ENCODE results near the gene DUSP12. TPM values are rescaled to one million over a fixed set of nuclear protein-coding genes. Genes with fewer than 3 reads are reported as not detected.

Gene DUSP12
- total RNA-seq, 1 donor from 2014 or later: 27.8 TPM

GRCh38 chr1:161706482-161707347 is 42.9 kb upstream of the DUSP12 start, which contains the start of gene FCRLA:
TSS of gene FCRLA (plus strand) at chr1:161707229. CDS start at chr1:161707265, 36 bp downstream.
- Mint-ChIP-seq H3K27me3 (ENCODE audit: unreplicated experiment) (peaks cover 1% of the 10 kb centered on the region), H3K36me3 (ENCODE audit: low read depth, unreplicated experiment) (no peaks in the 10 kb centered on the region), H3K4me1 (ENCODE audit: unreplicated experiment) (no peaks in the 10 kb centered on the region), H3K27ac (ENCODE audit: unreplicated experiment) (no peak within 1 kb of the TSS), H3K9me3 (ENCODE audit: unreplicated experiment) (no peaks in the 10 kb centered on the region), H3K4me3 (ENCODE audit: unreplicated experiment) (no peak within 1 kb of the TSS)
- DNase-seq (ENCODE audit: low spot score): no peak
- no peak for TF ChIP-seq CTCF (IDR thresholded peaks at IDR 0.05; ENCODE audit: unreplicated experiment)

- TF ChIP-seq CTCF (IDR thresholded peaks at IDR 0.05; ENCODE audit: unreplicated experiment): no peak
- DNase-seq (ENCODE audit: low spot score): no peak
- Mint-ChIP-seq H3K9me3 (ENCODE audit: unreplicated experiment) (no peaks in the 10 kb centered on the region), H3K27ac (ENCODE audit: unreplicated experiment) (no peak overlapping the region), H3K27me3 (ENCODE audit: unreplicated experiment) (peaks cover 3% of the 10 kb centered on the region), H3K4me3 (ENCODE audit: unreplicated experiment) (no peak overlapping the region), H3K36me3 (ENCODE audit: low read depth, unreplicated experiment) (no peaks in the 10 kb centered on the region), H3K4me1 (ENCODE audit: unreplicated experiment) (no peaks in the 10 kb centered on the region)
These were observed 42.1 kb upstream of the DUSP12 start for GRCh38 chr1:161707503-161707902.

GRCh38 chr1:161709373-161709772 is 40.2 kb upstream of the DUSP12 start:
- no peak overlapping the region for H3K4me3 Mint-ChIP-seq (ENCODE audit: unreplicated experiment)
- H3K9me3 Mint-ChIP-seq (ENCODE audit: unreplicated experiment): no peaks in the 10 kb centered on the region
- no peak for TF ChIP-seq CTCF (IDR thresholded peaks at IDR 0.05; ENCODE audit: unreplicated experiment)
- H3K36me3 Mint-ChIP-seq (ENCODE audit: low read depth, unreplicated experiment): no peaks in the 10 kb centered on the region
- H3K4me1 Mint-ChIP-seq (ENCODE audit: unreplicated experiment): no peaks in the 10 kb centered on the region
- H3K27ac Mint-ChIP-seq (ENCODE audit: unreplicated experiment): no peak overlapping the region
- H3K27me3 Mint-ChIP-seq (ENCODE audit: unreplicated experiment): peaks cover 3% of the 10 kb centered on the region
- DNase-seq (ENCODE audit: low spot score): no peak

- no peak overlapping the region for H3K4me3 Mint-ChIP-seq (ENCODE audit: unreplicated experiment)
- peaks cover 3% of the 10 kb centered on the region for H3K27me3 Mint-ChIP-seq (ENCODE audit: unreplicated experiment)
- no peak for DNase-seq (ENCODE audit: low spot score)
- TF ChIP-seq CTCF (IDR thresholded peaks at IDR 0.05; ENCODE audit: unreplicated experiment): no peak
- no peaks in the 10 kb centered on the region for H3K9me3 Mint-ChIP-seq (ENCODE audit: unreplicated experiment)
- no peaks in the 10 kb centered on the region for H3K4me1 Mint-ChIP-seq (ENCODE audit: unreplicated experiment)
- no peaks in the 10 kb centered on the region for H3K36me3 Mint-ChIP-seq (ENCODE audit: low read depth, unreplicated experiment)
- H3K27ac Mint-ChIP-seq (ENCODE audit: unreplicated experiment): no peak overlapping the region
These were observed 39.0 kb upstream of the DUSP12 start for GRCh38 chr1:161710560-161710959.

Measured in endothelial cell (in vitro differentiated cells).